Duodenal mucosa (tissue), 2 donors: ENCODE data around the gene CAMTA1.

Experiments used
- H3K27ac ChIP-seq: one replicate; pipeline ENCODE4 v1.7.0; 2013; ENCODE audit warnings: low read depth, low read length
- H3K27me3 ChIP-seq, 2 donors: one replicate each; pipeline ENCODE4 v1.7.0; 2013; ENCODE audit warnings: low read length in 2 of 2, control low read depth in 1 of 2; ENCODE audit not compliant: insufficient read depth in 2 of 2, control insufficient read depth in 1 of 2
- H3K36me3 ChIP-seq, 2 donors: one replicate each; pipeline ENCODE4 v1.7.0; 2013; ENCODE audit warnings: low read length in 2 of 2, control low read depth in 1 of 2; ENCODE audit not compliant: insufficient read depth in 2 of 2, control insufficient read depth in 1 of 2
- H3K4me1 ChIP-seq, 2 donors: one replicate each; pipeline ENCODE4 v1.7.0; 2013; ENCODE audit warnings: low read length in 2 of 2, control low read depth in 1 of 2; ENCODE audit not compliant: insufficient read depth in 2 of 2, control insufficient read depth in 1 of 2
- H3K4me3 ChIP-seq, 2 donors: one replicate each; pipeline ENCODE4 v1.7.0; 2013; ENCODE audit warnings: low read length in 2 of 2, low read depth in 1 of 2
- H3K9ac ChIP-seq, 2 donors: one replicate each; pipeline ENCODE4 v1.7.0; 2013; ENCODE audit warnings: low read length in 2 of 2, low read depth in 1 of 2
- H3K9me3 ChIP-seq, 2 donors: one replicate each; pipeline ENCODE4 v1.7.0; 2013; ENCODE audit warnings: low read length in 2 of 2, control low read depth in 1 of 2; ENCODE audit not compliant: control insufficient read depth in 1 of 2

The CAMTA1 gene

DNA sequence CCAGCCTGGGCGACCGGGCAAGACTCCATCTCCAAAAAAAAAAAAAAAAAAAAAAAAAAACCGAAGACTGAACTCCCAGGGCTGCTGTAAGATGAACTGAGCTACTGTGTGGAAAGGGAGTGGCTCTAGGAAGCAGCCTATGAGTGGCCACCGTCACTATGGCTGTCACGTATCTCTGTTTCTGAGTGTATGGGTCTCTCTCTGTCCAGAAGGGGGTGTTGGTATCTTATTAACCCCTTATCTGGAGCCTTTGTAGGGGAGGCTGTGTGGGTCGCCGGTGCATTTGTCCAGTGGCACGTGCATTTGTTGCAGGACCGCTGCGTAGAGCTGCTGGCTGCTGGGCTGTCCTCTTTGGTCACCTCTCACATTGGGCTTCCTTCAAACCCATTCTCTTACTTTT, 326.6 kb downstream of the CAMTA1 start:
- no peaks in the 10 kb centered on the region for H3K36me3 ChIP-seq
- no peak overlapping the region for H3K27ac ChIP-seq
- H3K9ac ChIP-seq: no peak overlapping the region
- no peaks in the 10 kb centered on the region for H3K4me1 ChIP-seq
- H3K9me3 ChIP-seq: no peaks in the 10 kb centered on the region
- H3K27me3 ChIP-seq: no peaks in the 10 kb centered on the region
- H3K4me3 ChIP-seq: no peak overlapping the region

DNA sequence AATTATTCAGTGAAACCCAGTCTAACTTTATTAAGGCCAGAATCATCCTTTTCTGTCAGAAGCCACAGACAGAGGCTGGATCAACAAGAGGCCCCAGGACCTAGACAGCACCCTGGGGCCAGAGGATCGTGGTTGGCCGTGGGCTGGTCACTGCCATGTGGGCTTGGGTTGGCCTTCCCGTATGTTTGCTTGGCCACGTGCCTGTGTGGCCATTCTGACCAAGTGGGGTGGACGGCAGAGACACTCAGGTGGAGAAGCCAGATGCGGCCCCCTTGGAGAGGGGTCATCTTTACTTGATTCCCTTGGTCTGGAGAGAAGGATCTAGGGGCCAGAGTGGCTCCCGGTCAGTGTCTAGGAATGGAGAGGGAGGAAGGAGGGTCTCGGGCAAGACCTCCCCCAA, 327.9 kb downstream of the CAMTA1 start:
- Histone ChIP-seq H3K36me3 (no peaks in the 10 kb centered on the region), H3K4me3 (no peak overlapping the region), H3K4me1 (no peaks in the 10 kb centered on the region)

DNA sequence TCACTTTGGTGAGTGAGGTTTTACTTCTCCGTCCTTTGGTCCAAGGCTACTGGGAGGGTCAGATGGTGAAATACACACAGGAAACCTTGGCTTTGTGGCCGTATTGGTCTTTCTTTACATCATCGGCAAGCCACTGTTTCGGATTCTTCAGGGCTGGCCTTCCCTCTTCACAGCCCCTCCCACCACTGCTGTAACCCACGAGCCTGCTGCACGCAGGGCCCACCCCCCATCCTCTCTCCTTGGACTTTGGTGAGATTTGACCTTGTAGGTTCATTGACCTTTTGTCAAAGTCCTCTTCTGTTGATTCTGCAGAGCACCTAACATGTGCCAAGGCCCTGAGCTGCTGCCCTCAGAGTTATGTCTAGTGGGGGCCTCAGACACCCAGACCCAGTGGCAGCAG, 328.6 kb downstream of the CAMTA1 start:
- Histone ChIP-seq H3K27ac (no peak overlapping the region), H3K36me3 (no peaks in the 10 kb centered on the region), H3K4me3 (no peak overlapping the region), H3K9me3 (no peaks in the 10 kb centered on the region), H3K27me3 (no peaks in the 10 kb centered on the region), H3K9ac (no peak overlapping the region), H3K4me1 (no peaks in the 10 kb centered on the region)

More for the DNA sequence above, 327.9 kb downstream of the CAMTA1 start:
- no peak overlapping the region for H3K9ac ChIP-seq
- no peak overlapping the region for H3K27ac ChIP-seq
- no peaks in the 10 kb centered on the region for H3K9me3 ChIP-seq
- H3K27me3 ChIP-seq: no peaks in the 10 kb centered on the region

DNA sequence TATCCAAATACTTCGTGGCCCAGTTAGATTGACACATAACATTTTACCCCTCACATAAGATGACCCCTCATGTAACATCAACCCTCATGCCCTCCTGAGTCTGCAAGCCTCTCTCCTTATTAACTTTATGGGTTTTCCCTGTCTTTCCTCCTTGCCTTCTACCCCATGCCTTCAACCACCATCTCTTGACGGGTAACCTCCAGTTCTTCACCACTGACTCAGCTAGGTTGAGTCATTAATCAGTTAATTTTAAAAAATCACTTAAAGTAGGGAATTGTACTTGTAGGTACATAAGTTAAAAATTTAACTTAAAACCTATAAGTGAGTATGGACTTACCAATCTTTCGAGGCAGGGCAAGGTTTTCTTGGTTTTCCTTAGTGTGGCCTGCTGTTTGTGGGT, 330.7 kb downstream of the CAMTA1 start:
- Histone ChIP-seq H3K27me3 (peaks cover 0 to 2% of the 10 kb centered on the region in 2 donors), H3K9me3 (no peaks in the 10 kb centered on the region), H3K27ac (no peak overlapping the region), H3K4me1 (no peaks in the 10 kb centered on the region), H3K36me3 (no peaks in the 10 kb centered on the region), H3K9ac (no peak overlapping the region), H3K4me3 (no peak overlapping the region)

DNA sequence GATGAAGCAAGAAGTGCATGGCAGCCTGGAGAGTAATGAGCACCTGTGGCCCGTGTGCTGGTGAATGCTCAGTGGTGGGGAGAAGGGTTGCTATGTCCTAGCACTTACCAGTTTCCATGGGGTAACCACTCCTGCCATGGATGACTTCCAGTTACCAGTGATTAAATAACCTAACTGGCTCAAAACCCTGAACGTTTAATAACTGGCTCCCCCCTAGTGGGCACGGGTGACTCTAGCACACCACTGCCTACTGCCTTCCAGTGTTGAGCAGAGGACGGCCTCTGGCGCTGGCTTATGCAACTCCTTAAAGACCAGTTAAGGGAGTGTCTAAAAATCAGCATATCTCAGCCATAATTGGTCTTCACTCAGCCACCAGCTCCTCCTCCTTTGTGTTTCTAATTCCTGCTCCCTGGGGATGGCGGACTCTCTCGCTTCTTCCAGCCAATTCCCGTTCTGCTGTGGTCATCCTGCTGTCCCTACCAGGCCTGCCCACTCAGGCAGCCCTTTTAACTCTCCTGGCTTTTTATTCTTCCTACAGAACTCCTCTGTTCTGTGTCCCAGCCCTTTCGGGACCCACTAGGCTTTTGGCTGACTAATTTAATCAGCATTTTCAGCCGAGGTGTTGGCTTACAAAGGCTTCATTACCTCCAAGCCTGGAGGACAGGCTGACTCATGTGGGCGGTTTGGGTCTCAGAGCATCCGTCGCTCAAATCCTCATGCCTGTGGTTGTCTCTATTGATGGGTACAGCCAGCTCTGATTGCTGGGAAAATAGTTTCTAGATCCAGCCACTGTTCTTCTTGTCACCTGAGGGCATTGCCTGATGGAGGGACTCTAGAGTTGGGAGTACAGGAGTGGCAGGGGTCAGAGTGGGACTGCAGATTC, 332.4 kb downstream of the CAMTA1 start:
- no peak overlapping the region for H3K9ac ChIP-seq
- no peak overlapping the region for H3K27ac ChIP-seq
- no peak overlapping the region for H3K4me3 ChIP-seq

DNA sequence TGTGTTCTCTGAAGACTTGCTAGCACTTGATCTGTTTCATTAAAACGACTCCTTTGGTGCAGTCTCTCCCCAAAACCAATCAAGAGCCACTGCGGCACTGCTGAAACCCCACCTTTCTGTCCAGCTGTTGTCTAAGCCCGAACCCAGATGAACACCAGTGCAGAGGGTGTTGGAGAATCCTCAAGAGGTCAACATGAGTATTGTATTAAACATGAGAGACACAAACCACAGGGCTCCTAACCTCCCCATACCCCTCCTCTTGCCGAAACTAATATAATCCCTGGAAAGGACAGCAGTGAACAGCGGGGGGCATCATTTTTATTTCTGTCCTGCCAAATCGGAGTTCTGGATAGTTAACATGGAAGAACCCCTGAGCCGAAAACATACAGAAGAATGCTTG, 333.9 kb downstream of the CAMTA1 start:
- Histone ChIP-seq H3K27ac (no peak overlapping the region), H3K4me3 (no peak overlapping the region), H3K36me3 (no peaks in the 10 kb centered on the region), H3K9me3 (no peaks in the 10 kb centered on the region), H3K9ac (no peak overlapping the region), H3K27me3 (peaks cover 0 to 2% of the 10 kb centered on the region in 2 donors), H3K4me1 (no peaks in the 10 kb centered on the region)

More for the DNA sequence above, 332.4 kb downstream of the CAMTA1 start:
- Histone ChIP-seq H3K4me1 (no peaks in the 10 kb centered on the region), H3K27me3 (peaks cover 0 to 2% of the 10 kb centered on the region in 2 donors), H3K9me3 (no peaks in the 10 kb centered on the region), H3K36me3 (no peaks in the 10 kb centered on the region)

DNA sequence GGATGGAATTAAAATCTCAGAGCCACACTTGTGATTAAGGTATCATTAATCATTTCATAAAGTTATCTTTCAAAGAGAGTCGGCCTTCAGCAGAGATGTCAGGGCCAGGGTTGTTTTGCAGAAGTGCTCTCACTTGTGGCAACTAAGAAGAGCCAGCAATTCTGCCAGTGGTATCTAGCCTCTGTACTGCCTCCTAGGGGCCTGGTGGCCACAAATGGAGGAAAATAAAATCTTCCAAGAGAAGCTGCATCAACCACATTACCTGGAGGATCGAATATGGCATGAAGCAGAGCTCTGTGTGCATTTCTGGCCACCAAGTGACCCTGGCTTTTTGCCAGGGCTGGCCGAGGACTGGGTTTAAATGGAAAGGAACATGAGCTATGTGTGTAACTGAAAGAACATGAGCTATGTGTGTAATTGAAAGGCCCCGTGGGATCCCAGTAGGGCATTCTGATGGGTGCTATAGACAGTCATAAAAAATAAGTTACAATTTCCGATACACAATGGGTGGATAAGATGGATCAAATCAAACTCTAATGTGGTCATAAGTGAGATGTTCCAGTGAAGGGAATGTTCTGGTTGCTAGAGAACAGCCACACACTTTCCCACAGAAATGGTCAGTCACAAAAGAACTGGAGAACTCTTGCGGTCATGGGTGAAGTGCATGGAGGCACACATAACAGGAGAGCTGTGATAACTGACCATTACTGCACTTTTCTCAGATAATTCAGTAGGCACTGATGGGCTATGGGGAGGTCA, 335.8 kb downstream of the CAMTA1 start:
- Histone ChIP-seq H3K27me3 (peaks cover 0 to 2% of the 10 kb centered on the region in 2 donors), H3K36me3 (no peaks in the 10 kb centered on the region), H3K27ac (no peak overlapping the region)

DNA sequence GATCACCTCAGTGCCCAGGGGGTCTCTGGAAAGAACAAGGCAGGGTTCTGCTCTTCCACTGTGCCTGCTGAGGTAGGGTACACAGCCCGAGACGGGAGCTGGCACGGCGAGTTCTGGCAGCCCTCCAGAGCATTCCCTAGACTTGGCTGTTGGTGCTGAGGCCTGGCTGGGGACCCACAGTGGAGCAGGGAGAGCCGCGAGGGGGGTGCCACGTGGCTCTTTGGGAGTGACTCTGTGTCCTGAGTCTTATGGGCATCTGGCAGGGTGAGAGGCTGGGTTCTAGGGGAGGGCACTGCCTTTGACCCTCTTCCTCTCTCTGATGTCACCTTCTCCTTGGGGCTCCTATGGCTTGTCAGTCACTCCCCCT, 336.4 kb downstream of the CAMTA1 start:
- Histone ChIP-seq H3K9ac (no peak overlapping the region), H3K4me3 (no peak overlapping the region), H3K9me3 (no peaks in the 10 kb centered on the region), H3K27ac (no peak overlapping the region), H3K27me3 (peaks cover 0 to 2% of the 10 kb centered on the region in 2 donors), H3K36me3 (no peaks in the 10 kb centered on the region), H3K4me1 (no peaks in the 10 kb centered on the region)

More for the DNA sequence above, 335.8 kb downstream of the CAMTA1 start:
- H3K4me3 ChIP-seq: no peak overlapping the region
- H3K4me1 ChIP-seq: no peaks in the 10 kb centered on the region
- no peak overlapping the region for H3K9ac ChIP-seq
- no peaks in the 10 kb centered on the region for H3K9me3 ChIP-seq

DNA sequence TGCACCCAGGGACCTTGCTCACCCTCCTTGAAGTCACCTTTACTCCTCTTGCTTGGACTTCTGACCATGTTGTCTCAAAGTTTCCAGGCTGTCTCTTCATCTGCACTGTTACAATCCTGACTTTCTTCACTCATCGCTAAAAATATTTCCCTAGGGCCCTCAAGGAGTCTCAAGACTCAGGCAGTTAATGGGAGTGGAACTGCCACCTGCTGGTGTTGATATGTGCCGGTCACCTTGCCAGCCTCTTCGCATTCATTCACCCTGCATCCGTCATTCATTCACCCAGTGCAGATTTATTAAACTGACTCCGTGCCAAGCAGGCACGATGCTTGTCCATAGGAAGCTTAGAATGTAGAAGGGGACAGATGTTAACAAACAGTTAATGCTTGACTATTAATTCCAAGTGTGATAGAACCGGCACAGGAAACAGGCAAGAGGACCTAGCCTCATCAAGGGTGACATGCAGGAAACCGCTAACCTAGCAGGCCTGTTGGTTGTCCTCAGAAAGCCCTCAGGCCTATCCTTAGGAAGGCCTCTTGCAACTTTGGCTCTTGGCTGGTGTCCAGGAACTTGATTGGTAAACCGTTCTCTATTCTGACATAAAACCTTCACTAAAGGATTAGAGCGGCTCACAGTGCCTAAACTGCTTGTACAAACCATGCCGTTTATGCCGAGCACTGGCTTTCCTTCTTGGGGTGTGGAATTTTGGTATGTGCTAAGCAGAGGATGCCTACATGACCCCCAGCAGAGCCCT, 342.2 kb downstream of the CAMTA1 start:
- Histone ChIP-seq H3K27me3 (no peaks in the 10 kb centered on the region), H3K9me3 (no peaks in the 10 kb centered on the region), H3K27ac (no peak overlapping the region), H3K4me3 (no peak overlapping the region), H3K9ac (no peak overlapping the region), H3K4me1 (no peaks in the 10 kb centered on the region), H3K36me3 (no peaks in the 10 kb centered on the region)

DNA sequence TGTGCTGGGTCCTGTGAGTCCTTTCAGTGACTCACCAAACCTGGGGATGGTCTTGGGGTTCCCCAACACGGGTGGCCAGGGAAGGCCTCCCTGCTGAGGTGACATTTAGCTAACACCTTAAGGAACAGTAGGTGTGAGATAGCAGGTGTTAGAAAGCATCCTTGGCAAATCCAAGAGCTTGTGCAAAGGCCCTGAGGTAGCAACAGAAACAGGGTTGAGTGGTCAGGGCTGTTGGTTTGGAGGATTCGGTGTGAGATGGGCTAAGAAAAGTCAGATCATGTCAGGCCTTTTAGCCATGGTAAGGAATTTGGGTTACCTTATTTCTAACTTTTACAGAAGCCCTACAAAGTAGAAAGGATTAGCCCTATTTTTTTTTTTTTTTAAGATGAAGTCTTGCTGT, 343.0 kb downstream of the CAMTA1 start:
- H3K27me3 ChIP-seq: no peaks in the 10 kb centered on the region
- H3K4me1 ChIP-seq: no peaks in the 10 kb centered on the region
- H3K4me3 ChIP-seq: no peak overlapping the region
- H3K36me3 ChIP-seq: no peaks in the 10 kb centered on the region
- H3K9ac ChIP-seq: no peak overlapping the region
- H3K27ac ChIP-seq: no peak overlapping the region
- no peaks in the 10 kb centered on the region for H3K9me3 ChIP-seq
